Omental fat pad (tissue), 4 donors: ENCODE measurements around the gene OTUD1. TPM values are rescaled to one million over a fixed set of nuclear protein-coding genes. Genes with fewer than 3 reads are reported as not detected.

Experiments used
- ATAC-seq: fragments of 150-250 bp; one replicate; pipeline ENCODE4 v1.9.1; 2016; ENCODE audit warnings: mild to moderate bottlenecking, moderate library complexity; ENCODE audit not compliant: low FRiP score
- DNase-seq: peaks from one replicate; pipeline ENCODE4 v3.0.0-alpha.2; 2019; ENCODE audit warnings: low spot score
- total RNA-seq, 4 donors: library from RNA; depleted of rRNA; stranded (reverse); fragments of >200 nt; gene quantifications; one replicate each; pipeline ENCODE4 v1.1.0, GENCODE V29; 2016
- TF ChIP-seq, protein P1 (sequence below), 3 donors: fragments of 450-650 bp; IDR thresholded peaks; one replicate each; pipeline ENCODE4 v1.5.1; 2016 to 2017; ENCODE audit warnings: antibody characterized with exemption in 3 of 3, mild to moderate bottlenecking in 3 of 3, moderate library complexity in 2 of 3

The OTUD1 gene
- total RNA-seq, 4 donors from 2014 or later = 10.2 to 16.4 (median 11.2) TPM

DNA sequence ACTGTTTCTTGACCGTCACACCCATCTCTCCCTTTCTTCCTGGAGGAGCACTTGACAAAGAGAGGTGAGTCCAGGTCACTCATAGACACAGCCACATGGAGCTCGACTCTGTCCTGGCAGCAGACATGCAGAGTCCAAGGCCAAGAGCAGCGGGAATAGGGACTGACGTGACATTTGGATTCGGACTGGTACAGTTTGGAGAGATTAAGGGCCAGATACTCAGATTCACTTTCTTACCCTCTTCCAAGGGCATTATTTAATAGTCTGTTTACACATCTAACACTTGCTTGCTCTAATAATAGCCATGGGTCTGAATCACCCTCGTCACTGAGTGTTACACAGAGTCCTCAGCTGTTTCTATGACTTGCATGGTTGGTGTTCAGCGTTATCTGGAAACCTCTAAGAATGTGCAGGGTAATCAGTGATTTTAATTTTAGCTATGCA lies 39.2 kb upstream of the OTUD1 start:
- TF ChIP-seq, protein P1, sequence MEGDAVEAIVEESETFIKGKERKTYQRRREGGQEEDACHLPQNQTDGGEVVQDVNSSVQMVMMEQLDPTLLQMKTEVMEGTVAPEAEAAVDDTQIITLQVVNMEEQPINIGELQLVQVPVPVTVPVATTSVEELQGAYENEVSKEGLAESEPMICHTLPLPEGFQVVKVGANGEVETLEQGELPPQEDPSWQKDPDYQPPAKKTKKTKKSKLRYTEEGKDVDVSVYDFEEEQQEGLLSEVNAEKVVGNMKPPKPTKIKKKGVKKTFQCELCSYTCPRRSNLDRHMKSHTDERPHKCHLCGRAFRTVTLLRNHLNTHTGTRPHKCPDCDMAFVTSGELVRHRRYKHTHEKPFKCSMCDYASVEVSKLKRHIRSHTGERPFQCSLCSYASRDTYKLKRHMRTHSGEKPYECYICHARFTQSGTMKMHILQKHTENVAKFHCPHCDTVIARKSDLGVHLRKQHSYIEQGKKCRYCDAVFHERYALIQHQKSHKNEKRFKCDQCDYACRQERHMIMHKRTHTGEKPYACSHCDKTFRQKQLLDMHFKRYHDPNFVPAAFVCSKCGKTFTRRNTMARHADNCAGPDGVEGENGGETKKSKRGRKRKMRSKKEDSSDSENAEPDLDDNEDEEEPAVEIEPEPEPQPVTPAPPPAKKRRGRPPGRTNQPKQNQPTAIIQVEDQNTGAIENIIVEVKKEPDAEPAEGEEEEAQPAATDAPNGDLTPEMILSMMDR (IDR thresholded peaks at IDR 0.05) = no peak
- ATAC-seq (no peak), DNase-seq (no peak)

DNA sequence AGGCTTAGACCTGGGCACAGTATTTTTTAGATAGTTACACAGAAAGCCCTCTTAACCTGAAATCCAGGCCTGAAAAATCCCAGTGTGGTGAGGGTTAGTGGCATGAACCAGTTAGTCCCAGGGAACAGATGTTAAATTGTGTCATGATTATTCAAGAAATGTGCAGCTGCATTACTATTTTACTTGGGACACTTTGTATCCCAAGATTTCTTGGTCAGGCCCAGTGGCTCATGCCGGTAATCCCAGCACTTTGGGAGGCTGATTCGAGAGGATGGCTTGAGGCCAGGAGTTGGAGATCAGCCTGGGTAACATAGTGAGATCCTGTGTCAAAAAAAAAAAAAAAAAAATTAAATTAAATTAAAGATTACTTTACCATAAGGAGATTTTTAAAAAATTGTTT lies 36.0 kb upstream of the OTUD1 start:
- no peak for ATAC-seq
- TF ChIP-seq, protein P1 (IDR thresholded peaks at IDR 0.05) = no peak

DNA sequence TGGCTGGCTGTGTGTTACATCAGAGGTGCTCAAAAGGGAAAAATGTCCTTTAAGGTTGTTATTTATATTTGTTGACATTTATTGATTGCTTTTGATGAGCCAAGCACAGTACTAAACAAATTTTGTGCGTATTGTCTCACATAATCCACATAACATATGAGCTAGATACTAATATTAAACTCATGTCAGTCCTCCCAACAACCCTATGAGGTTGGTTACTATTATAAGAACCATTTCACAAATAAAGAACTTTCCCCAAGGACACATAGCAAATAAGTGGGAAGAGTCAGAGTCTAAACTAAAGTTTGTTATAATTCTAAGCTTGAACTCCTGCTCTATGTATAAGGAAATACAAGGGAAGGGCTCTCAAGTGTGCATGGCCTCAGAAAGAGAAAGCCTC lies 35.6 kb upstream of the OTUD1 start:
- DNase-seq = no peak
- ATAC-seq = no peak
- TF ChIP-seq, protein P1 (IDR thresholded peaks at IDR 0.05) = no peak

More for the DNA sequence above, 36.0 kb upstream of the OTUD1 start:
- no peak for DNase-seq

DNA sequence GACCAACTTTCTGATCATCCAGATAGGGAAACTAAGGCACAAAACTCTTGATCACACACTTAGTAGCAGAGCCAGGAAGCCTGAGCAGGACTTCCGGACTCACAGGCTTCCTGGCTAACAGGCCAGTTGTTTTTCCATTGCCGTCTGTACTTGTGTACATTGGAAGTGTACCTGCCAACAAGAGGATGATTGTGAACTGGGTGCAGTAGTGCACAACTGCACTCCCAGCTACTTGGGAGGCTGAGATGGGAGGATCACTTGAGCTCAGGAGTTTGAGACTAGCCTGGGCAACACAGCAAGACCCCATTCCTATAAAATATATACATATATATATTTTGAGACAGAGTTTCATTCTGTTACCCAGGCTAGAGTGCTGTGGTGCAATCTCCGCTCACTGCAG lies 35.2 kb upstream of the OTUD1 start:
- ATAC-seq (no peak), DNase-seq (no peak)
- TF ChIP-seq, protein P1 (IDR thresholded peaks at IDR 0.05) = no peak

DNA sequence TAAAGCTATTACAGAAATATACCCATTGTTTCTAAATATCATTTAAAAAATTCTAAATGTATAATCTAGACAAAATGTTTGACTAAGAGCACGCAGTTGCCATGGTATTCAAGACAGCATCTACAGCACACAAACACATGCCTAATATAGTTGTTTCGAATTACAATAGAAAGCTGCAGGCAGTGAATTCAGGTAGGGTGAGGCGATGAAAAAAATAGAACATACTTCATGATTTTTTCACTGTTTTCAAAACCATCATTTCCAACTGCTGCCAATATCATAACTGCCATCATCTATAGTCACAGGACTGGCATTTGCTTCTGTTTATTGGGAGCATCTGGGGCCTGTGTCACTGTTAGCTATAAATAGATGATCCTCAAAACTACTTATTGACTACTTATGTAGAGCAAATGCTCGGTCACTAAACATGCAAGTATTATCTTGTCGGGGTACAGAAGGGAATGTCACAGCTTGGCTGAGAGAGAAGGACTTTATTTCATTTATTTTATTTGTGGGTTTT lies 34.4 kb upstream of the OTUD1 start:
- ATAC-seq (no peak), DNase-seq (no peak)
- TF ChIP-seq, protein P1 (IDR thresholded peaks at IDR 0.05) = no peak

DNA sequence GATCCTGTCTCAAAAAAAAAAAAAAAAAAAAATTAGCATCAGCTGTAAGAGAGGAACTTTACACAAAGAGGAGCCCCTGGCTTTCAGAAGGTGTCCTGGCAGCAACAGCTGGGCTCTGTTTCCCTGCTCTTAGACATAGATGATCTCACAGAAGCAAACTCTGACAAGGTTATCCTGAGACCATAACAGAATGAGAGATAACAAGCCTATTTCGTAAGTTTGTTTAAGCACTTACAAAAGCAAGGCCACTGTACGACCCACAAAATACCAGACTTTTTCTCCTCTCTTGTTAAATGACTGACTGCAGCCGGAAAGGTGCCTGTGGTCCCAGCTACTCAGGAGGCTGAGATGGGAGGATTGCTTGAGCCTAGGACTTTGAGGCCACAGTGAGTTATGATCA lies 33.3 kb upstream of the OTUD1 start:
- DNase-seq (no peak), ATAC-seq (no peak)
- TF ChIP-seq, protein P1 (IDR thresholded peaks at IDR 0.05) = no peak

DNA sequence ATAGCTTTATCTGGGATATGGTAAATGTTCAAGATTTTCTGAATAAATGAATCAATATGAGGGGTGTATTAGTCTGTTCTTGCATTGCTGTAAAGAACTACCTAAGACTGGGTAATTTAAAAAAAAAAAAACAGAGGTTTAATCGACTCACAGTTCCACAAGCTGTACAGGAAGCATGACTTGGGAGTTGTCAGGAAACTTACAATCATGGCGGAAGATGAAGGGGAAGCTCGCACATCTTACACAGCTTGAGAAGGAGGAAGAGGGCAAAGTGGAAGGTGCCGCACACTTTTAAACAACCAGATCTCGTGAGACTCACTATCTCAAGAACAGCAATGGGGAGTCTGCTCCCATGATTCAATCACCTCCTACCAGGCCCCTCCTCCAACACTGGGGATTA lies 32.5 kb upstream of the OTUD1 start:
- DNase-seq = no peak
- TF ChIP-seq, protein P1 (IDR thresholded peaks at IDR 0.05) = no peak
- ATAC-seq = no peak
